NB4 (cell line): ENCODE data around the gene MED8.

Experiments
- POLR2A ChIP-seq: IDR thresholded peaks from 2 replicates; pipeline ENCODE4 v1.6.1; 2011; ENCODE audit warnings: mild to moderate bottlenecking; ENCODE audit not compliant: insufficient read length; ENCODE audit errors: extremely low read depth
- TF ChIP-seq, protein P1 (sequence below): IDR thresholded peaks from one replicate; pipeline ENCODE4 v1.5.1; 2012; ENCODE audit warnings: low read depth, low read length

DNA sequence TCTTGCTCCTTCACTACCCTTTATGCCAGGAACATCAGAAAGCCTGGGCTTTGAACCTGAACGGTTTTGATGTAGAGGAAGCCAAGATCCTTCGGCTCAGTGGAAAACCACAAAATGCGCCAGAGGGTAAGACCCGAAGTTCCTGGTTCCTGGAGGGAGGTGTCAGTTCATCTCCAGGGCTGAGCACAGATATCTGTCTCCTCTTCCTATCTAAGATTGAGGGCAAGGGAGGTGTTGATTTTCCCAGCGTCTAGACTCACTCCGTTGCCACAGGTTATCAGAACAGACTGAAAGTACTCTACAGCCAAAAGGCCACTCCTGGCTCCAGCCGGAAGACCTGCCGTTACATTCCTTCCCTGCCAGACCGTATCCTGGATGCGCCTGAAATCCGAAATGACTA, 29.9 kb downstream of the MED8 start:
- TF ChIP-seq, protein P1, sequence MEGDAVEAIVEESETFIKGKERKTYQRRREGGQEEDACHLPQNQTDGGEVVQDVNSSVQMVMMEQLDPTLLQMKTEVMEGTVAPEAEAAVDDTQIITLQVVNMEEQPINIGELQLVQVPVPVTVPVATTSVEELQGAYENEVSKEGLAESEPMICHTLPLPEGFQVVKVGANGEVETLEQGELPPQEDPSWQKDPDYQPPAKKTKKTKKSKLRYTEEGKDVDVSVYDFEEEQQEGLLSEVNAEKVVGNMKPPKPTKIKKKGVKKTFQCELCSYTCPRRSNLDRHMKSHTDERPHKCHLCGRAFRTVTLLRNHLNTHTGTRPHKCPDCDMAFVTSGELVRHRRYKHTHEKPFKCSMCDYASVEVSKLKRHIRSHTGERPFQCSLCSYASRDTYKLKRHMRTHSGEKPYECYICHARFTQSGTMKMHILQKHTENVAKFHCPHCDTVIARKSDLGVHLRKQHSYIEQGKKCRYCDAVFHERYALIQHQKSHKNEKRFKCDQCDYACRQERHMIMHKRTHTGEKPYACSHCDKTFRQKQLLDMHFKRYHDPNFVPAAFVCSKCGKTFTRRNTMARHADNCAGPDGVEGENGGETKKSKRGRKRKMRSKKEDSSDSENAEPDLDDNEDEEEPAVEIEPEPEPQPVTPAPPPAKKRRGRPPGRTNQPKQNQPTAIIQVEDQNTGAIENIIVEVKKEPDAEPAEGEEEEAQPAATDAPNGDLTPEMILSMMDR, result no peak
- TF ChIP-seq POLR2A, result no peak
